OCI-LY1 (cell line): ENCODE measurements around the gene CDH4.
"Not testable (repeated sequence)": the region's sequence is repeated elsewhere in the genome, so short reads cannot be mapped to it uniquely, and the experiment has no call there.

Experiments
- H2AFZ ChIP-seq: fragments of 200-600 bp; sonication (generic), shearing (Covaris generic); 2 replicates; pipeline ENCODE4 v1.6.0; 2014; ENCODE audit warnings: antibody characterized with exemption, mild to moderate bottlenecking, low read length
- H3F3A ChIP-seq: fragments of 200-600 bp; sonication (generic), shearing (Covaris generic); 2 replicates; pipeline ENCODE4 v1.6.0; 2014; ENCODE audit warnings: mild to moderate bottlenecking, antibody characterized with exemption, low read length, moderate library complexity; ENCODE audit not compliant: insufficient read depth
- H3K27ac ChIP-seq: fragments of 200-600 bp; sonication (generic); 2 replicates; pipeline ENCODE4 v1.5.1; 2014; ENCODE audit warnings: low read length, mixed run types, mild to moderate bottlenecking, low read depth; ENCODE audit not compliant: poor library complexity, severe bottlenecking
- H3K27me3 ChIP-seq: fragments of 200-600 bp; sonication (generic); 2 replicates; pipeline ENCODE4 v1.6.0; 2014; ENCODE audit warnings: antibody characterized with exemption, mild to moderate bottlenecking, low read length, moderate library complexity; ENCODE audit not compliant: insufficient read depth
- H3K36me3 ChIP-seq: fragments of 200-600 bp; sonication (generic); 2 replicates; pipeline ENCODE4 v1.6.1; 2014; ENCODE audit warnings: mild to moderate bottlenecking, antibody characterized with exemption, low read length, moderate library complexity, mixed read lengths; ENCODE audit not compliant: insufficient read depth
- H3K4me1 ChIP-seq: fragments of 200-600 bp; sonication (generic); 2 replicates; pipeline ENCODE4 v1.5.1; 2014; ENCODE audit warnings: mild to moderate bottlenecking, low read length, moderate library complexity; ENCODE audit not compliant: insufficient read depth, severe bottlenecking
- H3K4me2 ChIP-seq: fragments of 200-600 bp; sonication (generic), shearing (Covaris generic); 2 replicates; pipeline ENCODE4 v1.6.1; 2014; ENCODE audit warnings: low read length
- H3K4me3 ChIP-seq: fragments of 200-600 bp; sonication (generic); 2 replicates; pipeline ENCODE4 v1.5.1; 2014; ENCODE audit warnings: low read length, low read depth, mild to moderate bottlenecking, mixed read lengths; ENCODE audit not compliant: poor library complexity, severe bottlenecking
- H3K79me2 ChIP-seq: fragments of 200-600 bp; shearing (Covaris generic); 2 replicates; pipeline ENCODE4 v1.6.1; 2016; ENCODE audit warnings: mixed run types, low read length, mixed read lengths; ENCODE audit not compliant: insufficient read depth
- H3K9ac ChIP-seq: fragments of 200-600 bp; sonication (generic), shearing (Covaris generic); 2 replicates; pipeline ENCODE4 v1.6.1; 2014; ENCODE audit warnings: mild to moderate bottlenecking, low read length, mixed read lengths
- H3K9me2 ChIP-seq: fragments of 200-600 bp; sonication (generic), shearing (Covaris generic); 2 replicates; pipeline ENCODE4 v1.6.1; 2014; ENCODE audit warnings: low read depth, mild to moderate bottlenecking, low read length, mixed read lengths
- H3K9me3 ChIP-seq: fragments of 200-600 bp; shearing (Covaris generic); 2 replicates; pipeline ENCODE4 v1.6.1; 2014; ENCODE audit warnings: low read length, mixed read lengths
- H4K20me1 ChIP-seq: fragments of 200-600 bp; sonication (generic), shearing (Covaris generic); 2 replicates; pipeline ENCODE4 v1.6.0; 2016; ENCODE audit warnings: mild to moderate bottlenecking, low read length; ENCODE audit not compliant: insufficient read depth
- EZH2 ChIP-seq: fragments of 200-600 bp; sonication (generic), shearing (Covaris generic); IDR thresholded peaks from 2 replicates; pipeline ENCODE4 v1.8.0; 2017; ENCODE audit warnings: borderline replicate concordance, mixed run types, mild to moderate bottlenecking, antibody characterized with exemption, low read length, moderate library complexity, mixed read lengths
- TF ChIP-seq, protein P1 (sequence below): fragments of 200-600 bp; sonication (generic), shearing (Covaris generic); IDR thresholded peaks from 2 replicates; pipeline ENCODE4 v1.5.1; 2017; ENCODE audit warnings: mild to moderate bottlenecking, antibody characterized with exemption, low read length, moderate library complexity, mixed read lengths

Gene CDH4

DNA sequence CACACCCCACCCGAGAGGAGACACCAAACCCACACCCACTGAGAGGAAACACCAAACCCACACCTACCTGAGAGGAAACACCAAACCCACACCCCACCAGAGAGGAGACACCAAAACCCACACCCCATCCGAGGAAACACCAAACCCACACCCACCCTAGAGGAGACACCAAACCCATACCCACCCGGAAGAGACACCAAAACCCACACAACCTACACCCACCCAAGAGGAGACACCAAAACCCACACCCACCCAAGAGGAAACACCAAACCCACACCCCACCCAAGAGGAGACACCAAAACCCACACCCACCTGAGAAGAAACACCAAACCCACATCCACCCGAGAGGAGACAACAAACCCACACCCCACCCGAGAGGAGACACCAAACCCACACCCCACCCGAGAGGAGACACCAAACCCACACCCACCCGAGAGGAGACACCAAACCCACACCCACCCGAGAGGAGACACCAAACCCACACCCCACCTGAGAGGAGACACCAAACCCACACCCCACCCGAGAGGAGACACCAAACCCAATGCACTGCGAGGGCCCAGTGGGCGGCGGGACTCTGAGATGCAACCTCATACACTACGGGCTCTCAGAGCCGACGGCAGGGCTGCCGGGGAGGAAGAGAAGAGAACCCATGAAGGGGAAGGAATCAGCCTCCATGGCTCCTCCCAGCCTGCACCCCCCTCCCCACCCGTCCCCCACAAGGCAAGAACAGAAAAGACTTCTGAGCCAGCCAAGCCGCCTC, 730.3 kb downstream of the CDH4 start:
- Histone ChIP-seq H3K27me3 (no peaks in the 10 kb centered on the region), H3K36me3 (peaks cover 12% of the 10 kb centered on the region), H3K9me3 (no peaks in the 10 kb centered on the region), H3K4me3 (no peak overlapping the region), H3K9ac (no peak overlapping the region), H3K79me2 (no peaks in the 10 kb centered on the region), H4K20me1 (no peaks in the 10 kb centered on the region), H3K4me1 (peaks cover 8% of the 10 kb centered on the region), H2AFZ (no peak overlapping the region), H3K27ac (no peak overlapping the region), H3F3A (0 out of 2 replicates have a peak, but pooled peaks cover 8% of the 10 kb centered on the region), H3K9me2 (no peaks in the 10 kb centered on the region), H3K4me2 (no peak overlapping the region)
- no peak for TF ChIP-seq EZH2
- TF ChIP-seq, protein P1, sequence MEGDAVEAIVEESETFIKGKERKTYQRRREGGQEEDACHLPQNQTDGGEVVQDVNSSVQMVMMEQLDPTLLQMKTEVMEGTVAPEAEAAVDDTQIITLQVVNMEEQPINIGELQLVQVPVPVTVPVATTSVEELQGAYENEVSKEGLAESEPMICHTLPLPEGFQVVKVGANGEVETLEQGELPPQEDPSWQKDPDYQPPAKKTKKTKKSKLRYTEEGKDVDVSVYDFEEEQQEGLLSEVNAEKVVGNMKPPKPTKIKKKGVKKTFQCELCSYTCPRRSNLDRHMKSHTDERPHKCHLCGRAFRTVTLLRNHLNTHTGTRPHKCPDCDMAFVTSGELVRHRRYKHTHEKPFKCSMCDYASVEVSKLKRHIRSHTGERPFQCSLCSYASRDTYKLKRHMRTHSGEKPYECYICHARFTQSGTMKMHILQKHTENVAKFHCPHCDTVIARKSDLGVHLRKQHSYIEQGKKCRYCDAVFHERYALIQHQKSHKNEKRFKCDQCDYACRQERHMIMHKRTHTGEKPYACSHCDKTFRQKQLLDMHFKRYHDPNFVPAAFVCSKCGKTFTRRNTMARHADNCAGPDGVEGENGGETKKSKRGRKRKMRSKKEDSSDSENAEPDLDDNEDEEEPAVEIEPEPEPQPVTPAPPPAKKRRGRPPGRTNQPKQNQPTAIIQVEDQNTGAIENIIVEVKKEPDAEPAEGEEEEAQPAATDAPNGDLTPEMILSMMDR = no peak

DNA sequence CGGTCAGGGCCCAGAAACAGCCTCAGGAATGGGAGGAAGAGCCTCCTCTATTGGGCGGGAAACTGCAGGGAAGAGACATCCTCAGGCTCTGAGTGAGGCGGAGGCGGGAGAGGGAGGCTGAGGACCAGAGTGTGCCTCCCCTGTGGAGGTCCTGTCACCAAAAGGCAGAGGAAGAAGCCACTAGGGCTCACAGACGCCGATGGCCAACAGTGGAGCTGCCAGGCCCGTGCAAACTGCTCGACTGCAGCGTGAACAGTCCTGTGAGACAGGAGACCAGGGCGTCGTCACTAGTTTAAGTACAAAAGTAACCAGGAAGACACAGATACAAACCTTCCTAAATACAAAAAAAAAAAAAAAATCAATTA, 730.9 kb downstream of the CDH4 start:
- Histone ChIP-seq H4K20me1 (no peaks in the 10 kb centered on the region), H3K79me2 (no peaks in the 10 kb centered on the region), H3K9me2 (no peaks in the 10 kb centered on the region), H3K9ac (no peak overlapping the region), H3K27ac (peak overlapping the region; percentile 57), H2AFZ (no peak overlapping the region), H3K9me3 (no peaks in the 10 kb centered on the region), H3K4me2 (no peak overlapping the region), H3K27me3 (no peaks in the 10 kb centered on the region), H3F3A (0 out of 2 replicates have a peak, but pooled peaks cover 8% of the 10 kb centered on the region), H3K4me3 (no peak overlapping the region), H3K4me1 (peaks cover 8% of the 10 kb centered on the region), H3K36me3 (peaks cover 17% of the 10 kb centered on the region)
- TF ChIP-seq EZH2 = no peak

DNA sequence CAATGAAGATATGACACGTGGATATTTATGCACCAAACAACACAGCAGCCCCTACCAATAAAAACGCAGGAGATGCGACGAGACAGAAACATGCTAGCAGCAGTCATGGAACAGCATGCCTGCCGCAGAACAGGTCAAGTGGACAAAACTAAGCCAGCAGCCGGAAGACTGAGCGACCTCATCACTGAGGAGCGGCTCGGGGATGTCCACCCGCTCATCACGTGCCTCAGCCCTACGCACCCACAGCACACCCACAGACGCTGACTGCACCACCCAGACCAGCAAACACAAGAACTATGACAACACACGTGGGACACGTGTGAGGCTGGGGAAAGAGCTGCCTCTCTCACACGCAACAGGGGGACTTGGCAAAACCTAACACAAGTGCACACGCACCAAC, 731.9 kb downstream of the CDH4 start:
- Histone ChIP-seq H3K9me3 (no peaks in the 10 kb centered on the region), H4K20me1 (no peaks in the 10 kb centered on the region), H3K79me2 (no peaks in the 10 kb centered on the region), H3F3A (0 out of 2 replicates have a peak, but pooled peaks cover 8% of the 10 kb centered on the region), H3K9ac (no peak overlapping the region), H3K27ac (peak overlapping the region; percentile 57), H2AFZ (no peak overlapping the region), H3K4me1 (peaks cover 8% of the 10 kb centered on the region), H3K27me3 (no peaks in the 10 kb centered on the region), H3K4me2 (peak overlapping the region; percentile 8; the same call in 1 of the 2 replicates), H3K4me3 (no peak overlapping the region), H3K9me2 (no peaks in the 10 kb centered on the region), H3K36me3 (peaks cover 25% of the 10 kb centered on the region)
- no peak for TF ChIP-seq EZH2
- TF ChIP-seq, protein P1 = no peak

DNA sequence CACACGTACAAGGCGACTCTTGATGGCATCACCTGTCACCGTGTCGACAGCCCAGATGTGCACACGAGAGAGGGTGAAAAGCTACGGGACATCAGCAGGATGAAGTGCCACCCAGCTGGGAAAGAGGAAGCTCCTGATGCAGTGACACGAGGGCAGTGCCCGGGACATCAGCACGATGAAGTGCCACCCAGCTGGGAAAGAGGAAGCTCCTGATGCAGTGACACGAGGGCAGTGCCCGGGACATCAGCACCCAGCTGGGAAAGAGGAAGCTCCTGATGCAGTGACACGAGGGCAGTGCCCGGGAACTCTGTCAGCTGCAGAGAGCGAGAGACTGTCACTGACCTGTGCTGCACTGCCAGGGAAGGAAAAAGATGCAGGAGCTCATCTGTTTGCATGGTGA, 732.4 kb downstream of the CDH4 start:
- H3K9ac ChIP-seq, H4K20me1 ChIP-seq, H3K79me2 ChIP-seq, H3K9me2 ChIP-seq, H3F3A ChIP-seq, H3K4me1 ChIP-seq, H3K9me3 ChIP-seq, H3K4me3 ChIP-seq, H3K27me3 ChIP-seq, H2AFZ ChIP-seq: not testable (repeated sequence)
- H3K36me3 ChIP-seq = peaks cover 27% of the 10 kb centered on the region
- peak overlapping the region; percentile 57 for H3K27ac ChIP-seq
- H3K4me2 ChIP-seq = peak overlapping the region; percentile 8; the same call in 1 of the 2 replicates
